Skeletal muscle satellite cell (primary cell): Measurements from ENCODE around the gene PUM1.

Source experiments
- H3K27me3 ChIP-seq: 2 replicates; pipeline ENCODE4 v1.7.0; 2013; ENCODE audit warnings: low read length; ENCODE audit not compliant: control insufficient read depth, insufficient read depth
- H3K36me3 ChIP-seq: 2 replicates; pipeline ENCODE4 v1.7.0; 2013; ENCODE audit warnings: mild to moderate bottlenecking, control low read depth, low read length; ENCODE audit not compliant: insufficient read depth
- H3K4me1 ChIP-seq: 2 replicates; pipeline ENCODE4 v1.7.0; 2013; ENCODE audit warnings: low read length; ENCODE audit not compliant: control insufficient read depth, insufficient read depth
- H3K4me2 ChIP-seq: 2 replicates; pipeline ENCODE4 v1.7.0; 2013; ENCODE audit warnings: mild to moderate bottlenecking, low read length
- H3K4me3 ChIP-seq: 2 replicates; pipeline ENCODE4 v1.7.0; 2013; ENCODE audit warnings: low read length
- H3K9ac ChIP-seq: 2 replicates; pipeline ENCODE4 v1.7.0; 2013; ENCODE audit warnings: mild to moderate bottlenecking, low read depth, low read length, moderate library complexity
- H3K9me3 ChIP-seq: replicated peaks from 2 replicates; pipeline ENCODE4 v1.7.0; 2013; ENCODE audit warnings: mild to moderate bottlenecking, control low read depth, low read length

Gene PUM1

GRCh38 chr1:31019401-31019800, 46.1 kb downstream of the PUM1 start:
- H3K9ac ChIP-seq: no peak overlapping the region
- no peak overlapping the region for H3K4me2 ChIP-seq
- peaks cover 4% of the 10 kb centered on the region for H3K4me1 ChIP-seq
- no peaks in the 10 kb centered on the region for H3K9me3 ChIP-seq
- H3K27me3 ChIP-seq: no peaks in the 10 kb centered on the region
- H3K4me3 ChIP-seq: no peak overlapping the region
- H3K36me3 ChIP-seq: peaks cover 5% of the 10 kb centered on the region

DNA sequence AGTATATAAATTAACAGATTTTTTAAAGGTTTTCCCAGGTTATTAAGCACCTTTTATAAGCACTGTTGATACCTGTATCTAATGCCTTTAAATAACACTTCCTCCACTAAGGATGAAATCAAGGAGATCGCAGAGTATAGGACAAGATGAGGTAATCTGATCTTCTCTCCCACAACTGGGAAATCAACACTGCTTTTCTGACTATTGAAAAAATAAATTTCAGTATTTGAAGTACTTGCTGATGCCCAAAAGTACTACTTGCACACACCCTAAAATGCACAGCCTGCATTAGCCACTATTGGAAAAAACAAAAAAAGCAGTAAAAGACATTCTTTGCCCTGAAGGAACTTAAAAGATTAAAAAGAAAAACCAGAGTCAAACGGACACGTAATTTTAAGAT, 48.6 kb downstream of the PUM1 start:
- peaks cover 15% of the 10 kb centered on the region for H3K4me1 ChIP-seq
- no peaks in the 10 kb centered on the region for H3K27me3 ChIP-seq
- H3K9me3 ChIP-seq: no peaks in the 10 kb centered on the region
- no peak overlapping the region for H3K4me2 ChIP-seq
- no peak overlapping the region for H3K4me3 ChIP-seq
- H3K36me3 ChIP-seq: no peaks in the 10 kb centered on the region
- no peak overlapping the region for H3K9ac ChIP-seq

- no peak overlapping the region for H3K4me3 ChIP-seq
- H3K4me1 ChIP-seq: peaks cover 33% of the 10 kb centered on the region
- no peaks in the 10 kb centered on the region for H3K27me3 ChIP-seq
- no peak overlapping the region for H3K4me2 ChIP-seq
- H3K36me3 ChIP-seq: no peaks in the 10 kb centered on the region
- H3K9me3 ChIP-seq: no peaks in the 10 kb centered on the region
- no peak overlapping the region for H3K9ac ChIP-seq
Observed at GRCh38 chr1:31013187-31013864, 52.2 kb downstream of the PUM1 start.

- Histone ChIP-seq H3K36me3 (no peaks in the 10 kb centered on the region), H3K4me1 (peaks cover 43% of the 10 kb centered on the region), H3K27me3 (no peaks in the 10 kb centered on the region), H3K9ac (no peak overlapping the region), H3K9me3 (no peaks in the 10 kb centered on the region), H3K4me3 (no peak overlapping the region), H3K4me2 (no peak overlapping the region)
Observed at GRCh38 chr1:31012210-31012924, 53.1 kb downstream of the PUM1 start.

DNA sequence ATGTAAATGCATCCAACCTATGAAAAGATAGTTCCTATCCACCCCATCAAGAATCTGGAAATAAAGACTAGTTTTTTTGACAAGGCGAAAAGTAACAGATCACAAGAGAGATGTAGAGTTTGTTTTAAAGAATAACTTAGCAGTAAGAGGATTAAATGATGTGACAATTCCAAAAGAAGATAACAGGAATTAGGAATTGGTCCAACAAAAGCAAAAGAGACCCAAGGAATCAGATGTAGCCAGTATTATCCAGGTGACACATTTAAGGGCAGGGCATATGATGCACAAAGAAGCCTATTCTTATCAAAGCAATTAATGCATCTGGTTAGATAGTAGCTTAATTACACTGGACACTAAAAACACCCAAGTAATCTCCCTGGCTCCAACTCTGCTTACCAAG, 53.8 kb downstream of the PUM1 start:
- peaks cover under 1% of the 10 kb centered on the region for H3K36me3 ChIP-seq
- no peak overlapping the region for H3K9ac ChIP-seq
- peaks cover 49% of the 10 kb centered on the region for H3K4me1 ChIP-seq
- H3K4me2 ChIP-seq: no peak overlapping the region
- H3K27me3 ChIP-seq: no peaks in the 10 kb centered on the region
- no peak overlapping the region for H3K4me3 ChIP-seq
- no peaks in the 10 kb centered on the region for H3K9me3 ChIP-seq

DNA sequence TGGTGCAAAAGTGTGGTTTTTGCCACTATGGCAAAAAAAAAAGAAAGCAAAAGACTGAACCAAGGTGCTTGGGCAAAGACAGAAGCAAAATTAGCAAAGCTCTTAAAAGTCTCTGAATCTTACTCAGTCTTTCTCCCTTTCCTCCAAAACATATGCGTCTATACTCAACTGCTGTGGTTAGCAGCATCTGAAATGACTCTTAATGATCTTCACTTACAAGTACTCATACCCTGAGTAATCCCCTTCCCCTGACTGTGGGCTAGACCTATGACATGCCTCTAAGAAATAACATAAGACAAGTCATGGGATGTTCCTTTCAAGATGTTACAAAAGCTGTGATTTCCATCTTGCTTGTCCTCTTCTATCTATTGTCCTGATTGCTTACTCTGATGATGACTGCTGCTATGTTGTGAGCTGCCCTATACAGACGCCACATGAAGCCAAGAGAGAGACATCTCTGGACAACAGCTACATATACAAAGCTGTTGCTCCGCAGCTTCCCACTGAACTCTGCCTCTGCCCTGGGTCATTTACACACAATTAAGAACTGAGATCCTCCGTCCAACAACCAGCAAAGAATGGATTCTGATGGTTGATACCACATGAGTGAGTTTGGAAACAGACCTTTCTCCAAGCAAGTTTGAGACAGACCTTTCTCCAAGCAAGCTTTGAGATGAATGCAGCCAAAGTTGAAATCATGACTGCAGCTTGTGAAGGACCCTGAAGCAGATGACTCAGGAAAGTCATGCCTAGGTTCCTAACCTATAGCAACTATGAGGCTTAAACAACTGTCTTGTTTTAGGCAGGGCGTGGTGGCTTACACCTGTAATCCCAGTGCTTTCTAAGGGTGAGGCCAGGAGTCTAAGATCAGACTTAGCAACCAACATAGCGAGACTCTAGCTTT, 55.2 kb downstream of the PUM1 start:
- no peak overlapping the region for H3K4me2 ChIP-seq
- H3K4me3 ChIP-seq: no peak overlapping the region
- no peaks in the 10 kb centered on the region for H3K9me3 ChIP-seq
- H3K36me3 ChIP-seq: peaks cover 12% of the 10 kb centered on the region
- no peaks in the 10 kb centered on the region for H3K27me3 ChIP-seq
- H3K4me1 ChIP-seq: peaks cover 54% of the 10 kb centered on the region
- no peak overlapping the region for H3K9ac ChIP-seq

- no peaks in the 10 kb centered on the region for H3K9me3 ChIP-seq
- H3K4me3 ChIP-seq: peak overlapping the region; percentile 23
- peaks cover 43% of the 10 kb centered on the region for H3K4me1 ChIP-seq
- H3K27me3 ChIP-seq: no peaks in the 10 kb centered on the region
- peaks cover 36% of the 10 kb centered on the region for H3K36me3 ChIP-seq
- peak overlapping the region; percentile 63 for H3K4me2 ChIP-seq
- H3K9ac ChIP-seq: no peak overlapping the region
Observed at GRCh38 chr1:31007462-31007991, 58.0 kb downstream of the PUM1 start.

- H3K4me3 ChIP-seq: peak overlapping the region; percentile 23
- H3K9me3 ChIP-seq: no peaks in the 10 kb centered on the region
- no peaks in the 10 kb centered on the region for H3K27me3 ChIP-seq
- H3K36me3 ChIP-seq: peaks cover 42% of the 10 kb centered on the region
- peaks cover 43% of the 10 kb centered on the region for H3K4me1 ChIP-seq
- H3K4me2 ChIP-seq: peak overlapping the region; percentile 63
- peak overlapping the region; percentile 22 for H3K9ac ChIP-seq
Observed at GRCh38 chr1:31006747-31007146, 58.8 kb downstream of the PUM1 start.

DNA sequence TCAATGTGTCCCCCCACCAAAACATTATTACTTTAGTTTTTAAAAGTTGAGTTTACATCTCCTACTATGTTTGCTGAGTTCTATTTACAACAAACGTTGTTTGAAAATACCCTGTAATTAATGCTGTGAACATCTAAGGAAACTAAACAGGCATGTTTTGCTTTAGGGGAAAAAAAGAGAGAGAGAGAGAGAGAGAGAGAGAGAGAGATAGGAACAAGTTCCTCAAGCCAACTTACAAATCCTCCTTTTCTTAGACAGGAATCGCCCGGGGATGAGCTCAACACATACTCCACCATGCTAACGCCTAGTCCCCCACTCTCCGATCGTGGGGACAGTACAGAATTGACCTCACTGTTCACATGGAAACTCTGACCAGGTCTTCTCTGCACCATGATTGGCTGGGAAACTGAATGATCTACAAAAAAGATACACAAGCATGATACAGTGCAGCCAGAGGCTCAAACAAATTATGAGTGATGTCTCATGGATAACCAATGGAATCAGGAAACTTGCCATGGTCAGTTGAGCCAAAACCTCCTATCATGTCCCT, 59.8 kb downstream of the PUM1 start:
- peaks cover 42% of the 10 kb centered on the region for H3K36me3 ChIP-seq
- H3K4me1 ChIP-seq: peaks cover 33% of the 10 kb centered on the region
- H3K27me3 ChIP-seq: no peaks in the 10 kb centered on the region
- H3K9me3 ChIP-seq: no peaks in the 10 kb centered on the region
- H3K4me2 ChIP-seq: no peak overlapping the region
- no peak overlapping the region for H3K4me3 ChIP-seq
- no peak overlapping the region for H3K9ac ChIP-seq

DNA sequence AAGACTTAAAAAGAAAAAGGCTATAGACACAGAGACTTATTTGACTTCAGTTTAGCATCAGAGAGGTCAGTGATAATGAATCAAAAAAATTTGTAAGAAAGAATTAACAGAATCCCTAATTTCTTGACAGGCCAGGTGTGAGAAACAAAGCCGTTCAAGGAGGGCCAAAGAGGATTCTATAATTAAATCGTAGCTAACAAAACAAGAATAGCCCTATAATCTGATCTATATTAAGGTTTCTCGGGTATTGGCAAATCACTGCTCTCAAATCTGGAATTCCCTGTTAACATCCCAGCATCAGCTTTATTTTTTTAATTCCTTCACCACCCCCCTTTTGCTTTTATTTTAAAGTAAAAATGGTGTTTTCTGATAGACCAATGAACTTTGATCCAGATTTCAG, 60.3 kb downstream of the PUM1 start:
- H3K4me2 ChIP-seq: no peak overlapping the region
- H3K36me3 ChIP-seq: peaks cover 45% of the 10 kb centered on the region
- no peak overlapping the region for H3K4me3 ChIP-seq
- H3K9ac ChIP-seq: no peak overlapping the region
- H3K27me3 ChIP-seq: no peaks in the 10 kb centered on the region
- peaks cover 28% of the 10 kb centered on the region for H3K4me1 ChIP-seq
- no peaks in the 10 kb centered on the region for H3K9me3 ChIP-seq

DNA sequence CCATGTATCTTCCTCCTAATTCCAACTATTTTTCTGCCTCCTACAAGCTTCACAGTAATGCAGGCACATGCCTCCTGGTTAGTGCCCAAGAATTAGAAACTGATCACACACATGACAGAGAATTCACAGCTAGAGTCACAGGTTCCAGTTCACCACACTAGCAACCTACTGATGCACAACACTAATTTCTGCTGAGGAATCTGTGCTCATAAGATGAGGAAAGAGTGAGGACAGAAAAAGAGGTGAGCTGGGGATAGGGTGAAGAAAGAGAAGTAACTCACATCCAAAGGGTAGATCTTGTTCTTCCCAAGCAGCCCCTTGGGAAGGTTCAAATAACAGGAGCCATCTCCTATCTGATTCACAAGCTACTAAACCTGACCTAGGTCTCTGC, 61.3 kb downstream of the PUM1 start:
- no peaks in the 10 kb centered on the region for H3K27me3 ChIP-seq
- H3K4me3 ChIP-seq: no peak overlapping the region
- peaks cover 52% of the 10 kb centered on the region for H3K36me3 ChIP-seq
- H3K9ac ChIP-seq: no peak overlapping the region
- no peaks in the 10 kb centered on the region for H3K9me3 ChIP-seq
- H3K4me2 ChIP-seq: no peak overlapping the region
- H3K4me1 ChIP-seq: peaks cover 22% of the 10 kb centered on the region
